ENCODE measurements around the gene GRB10. TPM values are rescaled to one million over a fixed set of nuclear protein-coding genes. Genes with fewer than 3 reads are reported as not detected.

The GRB10 gene
- total and polyA plus RNA-seq, 2 of the 8 experiments (the other 6 are each of a cell fraction or from before 2014, with no cell fraction given), result 35.7 to 97.0 TPM

GRCh38 chr7:50783303-50783702 lies 607 bp upstream of the GRB10 start:
- Histone ChIP-seq H3K79me1 (ENCODE audit: low read depth, low read length) (peaks cover 31% of the 10 kb centered on the region), H3K9ac (replicated peaks in 1 of 4; ENCODE audit: extremely low read depth in 1 of 4, low read depth in 3 of 4, low read length in 3 of 4) (no peak overlapping the region), H2AFZ (ENCODE audit: low read length) (no peak overlapping the region), H3K4me2 (ENCODE audit: insufficient read depth in 1 of 2, low read depth in 2 of 2, low read length in 2 of 2) (peak overlapping the region; percentile 62 to 64), H4K20me1 (replicated peaks in 1 of 2; ENCODE audit: control insufficient read depth in 1 of 2, insufficient read depth in 2 of 2, low read length in 2 of 2) (peaks cover 2 to 36% of the 10 kb centered on the region in 2 experiments), H3K23me2 (ENCODE audit: low read depth, low read length) (peaks cover 7% of the 10 kb centered on the region; the same call in 1 of the 2 replicates), H3K79me2 (ENCODE audit: control insufficient read depth in 1 of 2, insufficient read depth in 2 of 2, low read length in 2 of 2) (peaks cover 22 to 96% of the 10 kb centered on the region in 2 experiments), H3K36me3 (ENCODE audit: control insufficient read depth in 2 of 4, insufficient read depth in 4 of 4, low read length in 3 of 4) (0 out of 8 replicates have a peak, but pooled peaks cover 0 to 2% (median 0%) of the 10 kb centered on the region in 4 experiments), H3K4me3 (ENCODE audit: extremely low read depth in 1 of 4, insufficient read depth in 2 of 4, low read depth in 3 of 4, low read length in 4 of 4) (peak overlapping the region in 3 of 4 experiments; percentile 38 to 63 (median 54); a peak in 5 of 8 replicates), H3K27ac (ENCODE audit: low read depth, low read length) (no peak overlapping the region), H4K91ac (replicated peaks; ENCODE audit: insufficient read length, low read length) (peak overlapping the region; percentile 52), H2BK20ac (ENCODE audit: low read length) (no peak overlapping the region), H2BK5ac (ENCODE audit: low read depth, low read length) (0 out of 2 replicates have a peak overlapping the region, but pooled peaks have one; percentile 0), H3K18ac (ENCODE audit: extremely low read depth, low read length) (peak overlapping the region; percentile 60; the same call in 1 of the 2 replicates), H3K4ac (replicated peaks; ENCODE audit: insufficient read length, low read depth, low read length) (peak overlapping the region; percentile 61), H2BK120ac (replicated peaks; ENCODE audit: low read depth, low read length) (peak overlapping the region; percentile 10), H3K56ac (replicated peaks; ENCODE audit: insufficient read length, low read depth, low read length) (no peak overlapping the region), H2BK12ac (ENCODE audit: low read depth, low read length) (0 out of 2 replicates have a peak overlapping the region, but pooled peaks have one; percentile 55), H3K14ac (ENCODE audit: insufficient read length) (no peak overlapping the region), H2BK15ac (ENCODE audit: low read length) (no peak overlapping the region; the same call in 1 of the 2 replicates), H3K27me3 (replicated peaks in 1 of 4; ENCODE audit: control insufficient read depth in 3 of 4, extremely low read depth in 1 of 4, insufficient read depth in 3 of 4, low read length in 3 of 4) (no peaks in the 10 kb centered on the region; a peak in 1 of 7 replicates), H4K5ac (ENCODE audit: insufficient read length, low read depth, low read length) (no peak overlapping the region), H3K4me1 (replicated peaks in 1 of 4; ENCODE audit: control insufficient read depth in 3 of 4, insufficient read depth in 4 of 4, low read length in 3 of 4) (peaks cover 11 to 15% (median 13%) of the 10 kb centered on the region in 4 experiments; a peak in 6 of 7 replicates), H3K23ac (ENCODE audit: insufficient read length) (no peak overlapping the region), H2AK5ac (ENCODE audit: low read depth, low read length) (0 out of 2 replicates have a peak overlapping the region, but pooled peaks have one; percentile 41), H4K8ac (ENCODE audit: extremely low read depth, insufficient read depth, low read length) (no peak overlapping the region), H3K9me3 (ENCODE audit: insufficient read depth in 2 of 2, low read depth in 1 of 2, low read length in 1 of 2) (peaks cover 2 to 6% of the 10 kb centered on the region in 2 experiments)
- TF ChIP-seq CBX5 (IDR thresholded peaks at IDR 0.05; ENCODE audit: low read depth, low read length) (no peak), CHD2 (IDR thresholded peaks at IDR 0.05; ENCODE audit: low read length) (no peak), GABPA (IDR thresholded peaks at IDR 0.05; ENCODE audit: borderline replicate concordance, insufficient read depth, low read length) (no peak), POLR2A (IDR thresholded peaks at IDR 0.05; ENCODE audit: control extremely low read depth in 1 of 2, low read depth in 2 of 2, low read length in 2 of 2) (no peak), SIX5 (IDR thresholded peaks at IDR 0.05; ENCODE audit: low read depth, low read length) (no peak), FOSL1 (IDR thresholded peaks at IDR 0.05; ENCODE audit: insufficient read depth, low read depth, low read length) (no peak), SP4 (IDR thresholded peaks at IDR 0.05; ENCODE audit: low read length) (no peak), SUZ12 (IDR thresholded peaks at IDR 0.05; ENCODE audit: low read length) (no peak), CREB1 (IDR thresholded peaks at IDR 0.05) (no peak), KDM1A (IDR thresholded peaks at IDR 0.05; ENCODE audit: borderline replicate concordance, low read length) (no peak), SP1 (IDR thresholded peaks at IDR 0.05; ENCODE audit: low read depth, low read length) (no peak), CTBP2 (IDR thresholded peaks at IDR 0.05; ENCODE audit: borderline replicate concordance, insufficient read depth, insufficient read length, low read length) (no peak)
- WGBS, 2 experiments (ENCODE audit: extremely low coverage in 1 of 2, insufficient coverage in 1 of 2, insufficient read length in 1 of 2, insufficient replicate concordance in 2 of 2, low coverage in 1 of 2, low lambda C conversion rate in 2 of 2, missing lambda C conversion rate in 1 of 2), result 70% methylated on average over 7 of the region's 7 CpGs; no CpG with 5 or more reads in 1 of the 2 experiments
- CTCF ChIA-PET (ENCODE audit: partially characterized antibody), result interaction anchor here (1.6 to 1.7 kb wide), 3 partner anchors 20 to 285 kb away, joined by 3 to 4 read pairs (median 3); no protein-coding TSS in a partner anchor
- FAIRE-seq (no peak), DNase-seq (ENCODE audit: low read depth in 1 of 2, low spot score in 2 of 2) (no peak)
- POLR2A ChIA-PET (ENCODE audit: partially characterized antibody), result interaction anchor here (2.5 kb wide), 1 partner anchor 8 kb away, joined by 11 read pairs; no protein-coding TSS in a partner anchor

All from H1 (cell line).